Measurements from ENCODE around the gene CDPF1. TPM values are rescaled to one million over a fixed set of nuclear protein-coding genes. Genes with fewer than 3 reads are reported as not detected.

The CDPF1 gene
- total RNA-seq, 4 donors from 2014 or later: 3.0 to 12.4 (median 5.2) TPM

DNA sequence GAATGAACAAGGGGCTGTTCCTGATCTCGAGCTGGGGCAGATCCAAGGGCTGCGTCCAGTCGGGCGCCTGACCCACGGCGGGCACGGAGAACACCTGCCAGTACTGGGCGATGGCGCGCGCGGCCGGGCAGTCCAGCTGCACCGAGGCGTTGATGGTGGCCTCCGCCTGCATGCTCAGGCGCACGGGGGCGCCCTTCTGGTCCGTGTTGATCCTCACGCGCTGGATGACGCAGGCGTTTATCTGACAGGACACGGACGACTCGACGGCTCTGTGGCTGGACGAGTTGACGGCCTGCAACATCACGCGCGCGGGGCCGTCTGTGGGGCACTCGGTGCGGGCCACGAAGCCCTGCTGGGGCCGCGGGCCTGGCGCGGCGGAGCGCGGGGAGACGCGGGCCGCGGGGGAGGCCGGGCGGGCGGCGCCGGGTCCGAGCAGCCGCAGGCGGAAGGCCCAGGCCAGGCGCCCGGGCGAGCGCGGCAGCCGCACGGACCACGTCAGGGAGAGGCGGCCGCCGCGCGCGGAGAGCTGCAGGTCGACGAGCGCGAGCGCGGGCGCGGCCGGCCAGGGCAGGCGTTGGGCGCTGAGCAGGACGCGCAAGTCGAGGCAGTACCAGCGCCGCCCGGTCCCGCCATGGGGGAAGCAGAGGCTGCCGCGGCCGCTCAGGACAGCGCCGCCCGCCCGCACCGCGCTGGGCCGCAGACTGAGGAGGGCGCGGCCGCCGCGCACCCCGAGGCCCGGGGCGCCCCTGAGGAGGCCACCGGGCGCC, 12.5 kb upstream of the CDPF1 start:
- TF ChIP-seq, protein P1, sequence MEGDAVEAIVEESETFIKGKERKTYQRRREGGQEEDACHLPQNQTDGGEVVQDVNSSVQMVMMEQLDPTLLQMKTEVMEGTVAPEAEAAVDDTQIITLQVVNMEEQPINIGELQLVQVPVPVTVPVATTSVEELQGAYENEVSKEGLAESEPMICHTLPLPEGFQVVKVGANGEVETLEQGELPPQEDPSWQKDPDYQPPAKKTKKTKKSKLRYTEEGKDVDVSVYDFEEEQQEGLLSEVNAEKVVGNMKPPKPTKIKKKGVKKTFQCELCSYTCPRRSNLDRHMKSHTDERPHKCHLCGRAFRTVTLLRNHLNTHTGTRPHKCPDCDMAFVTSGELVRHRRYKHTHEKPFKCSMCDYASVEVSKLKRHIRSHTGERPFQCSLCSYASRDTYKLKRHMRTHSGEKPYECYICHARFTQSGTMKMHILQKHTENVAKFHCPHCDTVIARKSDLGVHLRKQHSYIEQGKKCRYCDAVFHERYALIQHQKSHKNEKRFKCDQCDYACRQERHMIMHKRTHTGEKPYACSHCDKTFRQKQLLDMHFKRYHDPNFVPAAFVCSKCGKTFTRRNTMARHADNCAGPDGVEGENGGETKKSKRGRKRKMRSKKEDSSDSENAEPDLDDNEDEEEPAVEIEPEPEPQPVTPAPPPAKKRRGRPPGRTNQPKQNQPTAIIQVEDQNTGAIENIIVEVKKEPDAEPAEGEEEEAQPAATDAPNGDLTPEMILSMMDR (IDR thresholded peaks at IDR 0.05): peak in 4 of 6 experiments; percentile 13 to 39 (median 20)
- TF ChIP-seq POLR2A (IDR thresholded peaks at IDR 0.05): no peak
- 45% methylated on average over 6 of the region's 109 CpGs; no CpG with 5 or more reads in 1 of the 2 donors for whole genome bisulfite sequencing, 2 donors

DNA sequence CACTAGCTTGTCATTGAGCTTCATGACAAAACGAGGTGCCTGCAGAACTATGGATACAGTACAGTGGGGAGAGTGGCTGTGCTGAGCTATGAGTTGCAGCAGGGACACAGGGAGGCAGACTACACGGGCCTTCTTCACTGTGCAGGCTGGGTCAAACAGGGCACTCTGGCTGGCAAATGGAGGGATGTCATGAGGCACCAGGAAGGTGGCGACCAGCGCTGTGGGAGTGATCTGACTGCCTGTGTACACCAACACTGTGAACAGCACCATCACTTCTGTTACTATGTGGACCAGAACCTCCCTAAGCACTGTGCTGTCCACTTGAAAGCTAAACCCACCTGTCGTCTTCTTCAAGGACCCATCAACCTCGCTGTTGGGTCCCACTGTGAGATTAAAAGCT, 9.9 kb upstream of the CDPF1 start:
- intact Hi-C loops (cut with DNase I): no loop called here
- H3K4me3 ChIP-seq: no peak overlapping the region

More for the DNA sequence above, 12.5 kb upstream of the CDPF1 start:
- no peaks in the 10 kb centered on the region for H3K36me3 ChIP-seq
- peaks cover 0 to 29% (median 0%) of the 10 kb centered on the region in 4 donors for H3K27me3 ChIP-seq
- no peak for DNase-seq
- peak overlapping the region; percentile 16 to 62 (median 42) for H3K4me3 ChIP-seq
- H3K27ac ChIP-seq: peak overlapping the region in 2 of 4 donors; percentile 47 to 53
- peaks cover 7 to 22% (median 7%) of the 10 kb centered on the region in 3 donors for H3K4me1 ChIP-seq
- intact Hi-C loops (cut with DNase I): no loop called here
- peaks cover 0 to 8% (median 4%) of the 10 kb centered on the region in 3 donors for H3K9me3 ChIP-seq

DNA sequence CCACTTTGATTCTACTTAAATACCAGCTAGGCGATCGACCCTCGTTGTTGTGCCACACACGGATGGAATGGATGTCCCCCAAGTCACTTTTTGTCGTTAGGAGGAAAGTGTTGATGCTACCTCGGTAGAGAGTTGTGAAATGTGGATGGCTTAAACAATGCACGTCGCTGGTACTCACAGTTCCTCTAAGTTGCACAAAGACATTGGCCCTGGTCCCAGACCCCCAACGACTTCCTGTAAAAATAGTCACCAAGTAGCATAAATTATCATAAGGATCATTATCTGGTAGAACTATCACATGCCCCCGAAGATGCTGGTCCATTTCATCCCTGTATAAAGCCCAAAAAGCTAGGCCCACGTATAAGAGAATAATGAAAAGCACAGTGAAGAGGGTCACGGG, 9.3 kb upstream of the CDPF1 start:
- H3K27ac ChIP-seq: no peak overlapping the region
- intact Hi-C loops (cut with DNase I): no loop called here

More for the DNA sequence above, 9.9 kb upstream of the CDPF1 start:
- Histone ChIP-seq H3K27me3 (peaks cover 0 to 33% (median 0%) of the 10 kb centered on the region in 4 donors), H3K27ac (no peak overlapping the region), H3K9me3 (peaks cover 0 to 2% (median 0%) of the 10 kb centered on the region in 3 donors), H3K4me1 (peaks cover 3 to 15% (median 7%) of the 10 kb centered on the region in 3 donors), H3K36me3 (no peaks in the 10 kb centered on the region)
- TF ChIP-seq POLR2A (IDR thresholded peaks at IDR 0.05): no peak
- TF ChIP-seq, protein P1 (IDR thresholded peaks at IDR 0.05): no peak
- WGBS, 2 donors: 73 to 90% methylated on average over 5 to 6 of the region's 6 CpGs
- DNase-seq: no peak

DNA sequence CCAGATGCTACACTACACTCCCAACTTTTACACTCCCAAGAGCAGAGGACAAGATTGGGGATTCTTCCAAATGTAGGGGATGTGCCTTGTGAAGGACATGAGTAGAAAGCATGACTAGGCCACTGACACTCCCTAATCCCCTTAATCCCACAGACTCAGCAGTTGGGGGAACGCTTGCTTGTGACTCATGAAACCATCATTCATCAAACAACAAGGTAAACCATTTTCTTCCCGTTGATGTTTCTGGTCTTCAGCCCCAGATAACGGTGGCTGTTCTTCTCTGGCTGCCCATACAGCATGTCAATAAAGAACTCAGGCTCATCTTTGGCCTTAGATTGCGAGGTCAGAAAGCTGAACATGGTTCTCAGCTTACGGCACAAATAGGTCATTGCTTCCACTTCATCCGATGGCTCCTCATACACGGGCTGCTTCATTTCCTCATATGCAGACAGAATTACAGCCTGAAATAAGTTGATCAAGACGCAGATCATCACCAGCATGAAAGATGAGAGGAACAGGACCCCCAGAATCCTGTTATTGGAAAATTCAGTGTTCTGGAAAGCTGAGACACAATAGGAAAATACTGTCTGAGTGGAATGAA, 6.4 kb upstream of the CDPF1 start:
- no peaks in the 10 kb centered on the region for H3K9me3 ChIP-seq
- peaks cover 0 to 22% (median 0%) of the 10 kb centered on the region in 4 donors for H3K27me3 ChIP-seq
- DNase-seq: no peak
- no peak overlapping the region for H3K4me3 ChIP-seq
- intact Hi-C loops (cut with DNase I): no loop called here
- TF ChIP-seq POLR2A (IDR thresholded peaks at IDR 0.05): no peak
- TF ChIP-seq, protein P1 (IDR thresholded peaks at IDR 0.05): no peak
- peaks cover 0 to 8% (median 3%) of the 10 kb centered on the region in 3 donors for H3K4me1 ChIP-seq
- no peaks in the 10 kb centered on the region for H3K36me3 ChIP-seq
- H3K27ac ChIP-seq: no peak overlapping the region
- WGBS, 2 donors: 36 to 50% methylated on average over 8 of the region's 8 CpGs

More for the DNA sequence above, 9.3 kb upstream of the CDPF1 start:
- TF ChIP-seq, protein P1 (IDR thresholded peaks at IDR 0.05): no peak
- no peak for TF ChIP-seq POLR2A (IDR thresholded peaks at IDR 0.05)
- no peaks in the 10 kb centered on the region for H3K36me3 ChIP-seq
- no peaks in the 10 kb centered on the region for H3K9me3 ChIP-seq
- WGBS, 2 donors: 76 to 82% methylated on average over 12 of the region's 12 CpGs
- H3K4me3 ChIP-seq: no peak overlapping the region
- DNase-seq: no peak
- peaks cover 0 to 33% (median 0%) of the 10 kb centered on the region in 4 donors for H3K27me3 ChIP-seq
- peaks cover 3 to 15% (median 7%) of the 10 kb centered on the region in 3 donors for H3K4me1 ChIP-seq

All from esophagus squamous epithelium (tissue), 5 donors.